HFFc6 (cell line): ENCODE data around the gene SHISA4. TPM values are rescaled to one million over a fixed set of nuclear protein-coding genes. Genes with fewer than 3 reads are reported as not detected.
"Not testable (repeated sequence)": the region's sequence is repeated elsewhere in the genome, so short reads cannot be mapped to it uniquely, and the experiment has no call there.

Source experiments
- DNase-seq: peaks from one replicate; pipeline ENCODE4 v3.0.0-alpha.2; 2018
- H3K27ac Mint-ChIP-seq: 2 replicates; pipeline ENCODE4 v1.8.0; 2020; ENCODE audit warnings: mild to moderate bottlenecking, mixed read lengths
- H3K27me3 Mint-ChIP-seq: 2 replicates; pipeline ENCODE4 v1.8.0; 2021; ENCODE audit warnings: mild to moderate bottlenecking, moderate library complexity, mixed read lengths; ENCODE audit not compliant: insufficient read depth
- H3K36me3 Mint-ChIP-seq: 2 replicates; pipeline ENCODE4 v1.8.0; 2021; ENCODE audit warnings: low read depth, mixed read lengths
- H3K4me1 Mint-ChIP-seq: 2 replicates; pipeline ENCODE4 v1.8.0; 2020; ENCODE audit warnings: low read depth, mixed read lengths
- H3K4me3 Mint-ChIP-seq: 2 replicates; pipeline ENCODE4 v1.8.0; 2020; ENCODE audit warnings: mild to moderate bottlenecking, moderate library complexity, mixed read lengths
- H3K9me3 Mint-ChIP-seq: 2 replicates; pipeline ENCODE4 v1.8.0; 2020; ENCODE audit warnings: mild to moderate bottlenecking, mixed read lengths
- CTCF ChIP-seq: fragments of 200-600 bp; sonication (generic); IDR thresholded peaks from 2 replicates; pipeline ENCODE4 v1.5.0; 2021; ENCODE audit warnings: antibody characterized with exemption, mild to moderate bottlenecking
- long read RNA-seq: library from polyadenylated mRNA; unstranded; transcript quantifications from one replicate; pipeline ENCODE4 v2.0.0, GENCODE V29; 2019
- total RNA-seq, 6 experiments: library from RNA; stranded (reverse); fragmentation: NEBNext Ultra II Directional; extraction: Animal tissue kit (Norgen Biotek cat#: 25700); gene quantifications; 2 replicates in 1 of 6; 3 replicates in 5 of 6; pipeline ENCODE4 v1.2.3, GENCODE V29; 2021

SHISA4 gene
- 10 to 100 TPM; 29.8 to 49.6 (median 39.9) TPM for total RNA-seq
- long read RNA-seq, transcript SHISA4-201 (5 exons, 1,341 nt), result major isoform, 39 of 51 reads
- long read RNA-seq, partial matches to known transcripts, result 4 of 51 reads
- long read RNA-seq, other reads (novel, unspliced or antisense), result 8 of 51 reads

- Mint-ChIP-seq H3K36me3 (no peaks in the 10 kb centered on the region), H3K4me3 (peak within 1 kb of the TSS; percentile 85), H3K9me3 (no peaks in the 10 kb centered on the region), H3K27me3 (peaks cover 2% of the 10 kb centered on the region), H3K27ac (peak within 1 kb of the TSS; percentile 43), H3K4me1 (peaks cover 55% of the 10 kb centered on the region)
- TF ChIP-seq CTCF, result no peak
- DNase-seq, result peak; percentile 70
Observed at GRCh38 chr1:201888282-201889089, at the start of gene SHISA4. Gene SHISA4 (plus strand): TSS chr1:201888898. CDS start chr1:201888995, 97 bp downstream.

- H3K4me3 Mint-ChIP-seq, DNase-seq, H3K9me3 Mint-ChIP-seq, H3K27me3 Mint-ChIP-seq, H3K27ac Mint-ChIP-seq: not testable (repeated sequence)
- Mint-ChIP-seq H3K4me1 (peaks cover 39% of the 10 kb centered on the region), H3K36me3 (peaks cover 26% of the 10 kb centered on the region)
Observed at GRCh38 chr1:201839089-201839488, 49.6 kb upstream of the SHISA4 start.

GRCh38 chr1:201840055-201840454 lies 48.6 kb upstream of the SHISA4 start:
- DNase-seq, result no peak
- Mint-ChIP-seq H3K4me3 (no peak overlapping the region), H3K4me1 (peaks cover 41% of the 10 kb centered on the region), H3K9me3 (no peaks in the 10 kb centered on the region), H3K27me3 (no peaks in the 10 kb centered on the region), H3K36me3 (peaks cover 24% of the 10 kb centered on the region), H3K27ac (no peak overlapping the region)
- TF ChIP-seq CTCF, result no peak

GRCh38 chr1:201840490-201840889 lies 48.2 kb upstream of the SHISA4 start:
- DNase-seq, result no peak
- no peak overlapping the region for H3K4me3 Mint-ChIP-seq
- H3K4me1 Mint-ChIP-seq, result peaks cover 45% of the 10 kb centered on the region
- H3K36me3 Mint-ChIP-seq, result peaks cover 20% of the 10 kb centered on the region
- H3K9me3 Mint-ChIP-seq, result no peaks in the 10 kb centered on the region
- no peak for TF ChIP-seq CTCF
- H3K27me3 Mint-ChIP-seq, result no peaks in the 10 kb centered on the region
- H3K27ac Mint-ChIP-seq, result no peak overlapping the region

- no peak overlapping the region for H3K4me3 Mint-ChIP-seq
- H3K27ac Mint-ChIP-seq, result no peak overlapping the region
- H3K4me1 Mint-ChIP-seq, result peaks cover 54% of the 10 kb centered on the region
- H3K36me3 Mint-ChIP-seq, result peaks cover 19% of the 10 kb centered on the region
- no peaks in the 10 kb centered on the region for H3K9me3 Mint-ChIP-seq
- no peaks in the 10 kb centered on the region for H3K27me3 Mint-ChIP-seq
- no peak for TF ChIP-seq CTCF
- DNase-seq, result no peak
Observed at GRCh38 chr1:201841265-201841912, 47.3 kb upstream of the SHISA4 start.
